NCI-H2196 (cell line): ENCODE results near the gene SYNPO2.

Source experiments
- DNase-seq: peaks from one replicate; lab custom pipeline; 2025; ENCODE audit not compliant: unreplicated experiment; lab: John Stamatoyannopoulos, UW

SYNPO2 gene

GRCh38 chr4:119104644-119105273 lies 216.1 kb downstream of the SYNPO2 start:
- DNase-seq = no peak

DNA sequence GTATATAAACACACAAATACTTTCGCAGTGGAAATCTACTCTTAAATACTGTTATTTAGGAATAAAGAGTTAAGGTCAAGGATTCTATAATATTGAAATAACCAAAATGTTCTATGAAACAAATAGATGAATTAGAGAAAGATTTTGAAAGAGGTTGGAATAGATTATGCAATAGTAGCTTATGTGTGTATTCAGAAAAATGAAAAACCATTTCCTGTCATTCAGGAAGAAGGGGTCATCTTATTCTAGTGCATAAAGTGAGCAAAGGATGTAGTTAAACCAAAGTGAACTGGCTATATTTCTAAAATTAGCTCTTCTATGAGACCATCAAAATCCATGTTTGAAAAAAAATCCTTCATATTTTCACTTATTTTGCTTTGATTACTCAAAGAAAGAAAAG lies 217.0 kb downstream of the SYNPO2 start:
- DNase-seq = no peak

- DNase-seq = no peak
These were observed 217.7 kb downstream of the SYNPO2 start for GRCh38 chr4:119106036-119107000.

- DNase-seq = no peak
These were observed 221.5 kb downstream of the SYNPO2 start for GRCh38 chr4:119110121-119110520.
